Measurements from ENCODE around the gene ACADS.

The ACADS gene

DNA sequence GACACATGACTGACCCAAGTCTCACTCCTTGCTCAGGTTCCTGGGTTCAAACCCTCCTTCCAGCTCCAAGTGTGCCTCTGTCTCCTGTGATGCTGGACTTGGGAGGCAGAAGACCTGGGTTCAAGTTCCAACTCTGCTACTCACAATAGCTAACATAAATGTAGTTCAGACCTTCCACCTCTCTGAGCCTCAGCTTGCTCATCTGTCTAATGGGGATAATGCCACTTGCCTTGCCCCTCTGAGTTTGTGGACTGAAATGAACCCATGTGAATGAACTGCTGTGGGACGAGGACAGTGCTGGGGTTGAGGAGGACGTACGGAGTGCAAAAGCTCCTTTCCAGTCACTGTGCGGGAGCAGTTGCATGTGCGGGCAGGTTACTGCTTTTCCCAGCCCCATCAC lies 40.9 kb downstream of the ACADS start:
- POLR2A ChIA-PET, result no interaction called here
- H3K4me3 ChIP-seq (ENCODE audit: low read depth, low read length), result no peak overlapping the region
- TF ChIP-seq, protein P1, sequence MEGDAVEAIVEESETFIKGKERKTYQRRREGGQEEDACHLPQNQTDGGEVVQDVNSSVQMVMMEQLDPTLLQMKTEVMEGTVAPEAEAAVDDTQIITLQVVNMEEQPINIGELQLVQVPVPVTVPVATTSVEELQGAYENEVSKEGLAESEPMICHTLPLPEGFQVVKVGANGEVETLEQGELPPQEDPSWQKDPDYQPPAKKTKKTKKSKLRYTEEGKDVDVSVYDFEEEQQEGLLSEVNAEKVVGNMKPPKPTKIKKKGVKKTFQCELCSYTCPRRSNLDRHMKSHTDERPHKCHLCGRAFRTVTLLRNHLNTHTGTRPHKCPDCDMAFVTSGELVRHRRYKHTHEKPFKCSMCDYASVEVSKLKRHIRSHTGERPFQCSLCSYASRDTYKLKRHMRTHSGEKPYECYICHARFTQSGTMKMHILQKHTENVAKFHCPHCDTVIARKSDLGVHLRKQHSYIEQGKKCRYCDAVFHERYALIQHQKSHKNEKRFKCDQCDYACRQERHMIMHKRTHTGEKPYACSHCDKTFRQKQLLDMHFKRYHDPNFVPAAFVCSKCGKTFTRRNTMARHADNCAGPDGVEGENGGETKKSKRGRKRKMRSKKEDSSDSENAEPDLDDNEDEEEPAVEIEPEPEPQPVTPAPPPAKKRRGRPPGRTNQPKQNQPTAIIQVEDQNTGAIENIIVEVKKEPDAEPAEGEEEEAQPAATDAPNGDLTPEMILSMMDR (IDR thresholded peaks at IDR 0.05; ENCODE audit: insufficient read depth, low read length, missing control alignments), result no peak
- CTCF ChIA-PET, result interaction anchor here (0.9 kb wide), 1 partner anchor 128 kb away, joined by 3 read pairs; no protein-coding TSS in a partner anchor
- DNase-seq (ENCODE audit: low read depth, low spot score), result no peak

DNA sequence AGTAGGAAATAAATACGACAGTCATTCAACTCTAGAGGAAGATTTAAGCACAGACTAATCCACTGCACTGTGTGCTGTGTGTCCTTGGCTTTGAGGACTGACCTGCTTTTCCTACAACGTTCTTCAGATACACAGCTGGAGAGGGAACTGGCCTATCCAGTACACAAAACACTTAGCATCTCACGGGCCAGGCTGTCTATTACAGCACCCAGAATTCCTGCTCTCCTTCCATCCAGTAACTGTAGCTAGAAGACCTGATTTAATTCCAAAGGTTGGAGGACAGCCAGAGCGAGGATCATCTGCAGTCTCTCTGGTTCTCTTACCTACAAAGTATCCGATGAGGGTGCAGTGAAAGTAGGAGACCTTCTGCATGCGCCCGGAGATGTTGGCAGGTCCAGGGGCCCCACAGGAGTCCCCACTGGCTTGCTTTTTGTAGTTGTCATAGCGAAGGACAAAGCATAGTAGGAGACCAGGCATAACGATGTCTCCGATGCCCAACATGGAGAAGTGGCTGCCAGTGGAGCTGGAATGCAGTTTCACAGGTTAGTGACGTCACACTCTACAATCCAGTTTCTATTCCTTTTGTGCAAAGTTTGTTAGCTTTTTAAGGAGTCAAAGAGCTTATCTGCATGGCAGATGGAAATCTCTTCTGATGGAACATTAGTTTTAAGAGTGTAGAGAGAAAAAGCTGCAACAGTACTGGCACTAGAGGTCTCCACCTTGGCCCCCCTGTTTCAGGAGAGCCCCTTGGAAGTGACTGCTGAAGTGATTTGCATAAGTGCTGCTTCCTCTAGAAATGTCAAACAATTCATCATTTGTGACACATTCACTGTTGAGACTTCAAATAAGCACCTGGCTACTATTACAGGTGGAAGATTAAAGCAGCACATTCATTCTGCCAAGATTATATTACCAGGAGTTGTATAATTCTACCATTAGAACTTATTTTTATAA lies 41.7 kb downstream of the ACADS start:
- TF ChIP-seq, protein P1 (IDR thresholded peaks at IDR 0.05; ENCODE audit: insufficient read depth, low read length, missing control alignments), result no peak
- POLR2A ChIA-PET, result no interaction called here

DNA sequence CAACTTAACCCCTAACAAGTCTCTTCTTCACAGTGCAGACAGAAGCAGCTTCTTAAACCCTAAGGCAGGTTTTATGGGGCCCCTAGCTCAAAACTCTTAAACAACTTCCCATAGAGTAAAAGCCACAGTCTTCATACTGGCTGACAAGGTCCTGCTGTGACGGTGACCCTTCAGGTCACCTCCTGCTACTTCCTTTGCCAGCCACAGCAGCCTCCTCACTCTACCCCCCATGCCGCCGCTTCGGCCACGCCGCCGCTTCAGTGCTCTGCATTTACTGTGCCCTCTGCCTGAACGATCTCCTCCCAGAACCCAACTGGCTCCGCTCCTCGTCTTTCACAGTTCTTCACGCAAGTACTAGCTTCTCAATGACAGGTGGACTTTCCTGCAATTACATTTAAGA lies 45.5 kb downstream of the ACADS start:
- POLR2A ChIA-PET, result no interaction called here
- TF ChIP-seq, protein P1 (IDR thresholded peaks at IDR 0.05; ENCODE audit: insufficient read depth, low read length, missing control alignments), result no peak
- DNase-seq (ENCODE audit: low read depth, low spot score), result no peak
- no peak overlapping the region for H3K4me3 ChIP-seq (ENCODE audit: low read depth, low read length)
- CTCF ChIA-PET, result no interaction called here

More for the DNA sequence above, 41.7 kb downstream of the ACADS start:
- H3K4me3 ChIP-seq (ENCODE audit: low read depth, low read length), result no peak overlapping the region
- DNase-seq (ENCODE audit: low read depth, low spot score), result no peak
- CTCF ChIA-PET, result no interaction called here

- TF ChIP-seq, protein P1 (IDR thresholded peaks at IDR 0.05; ENCODE audit: insufficient read depth, low read length, missing control alignments), result no peak
- no peak for DNase-seq (ENCODE audit: low read depth, low spot score)
- no peak overlapping the region for H3K4me3 ChIP-seq (ENCODE audit: low read depth, low read length)
- ChIA-PET POLR2A (no interaction called here), CTCF (no interaction called here)
These were observed 48.7 kb downstream of the ACADS start for GRCh38 chr12:120774169-120774916.

DNA sequence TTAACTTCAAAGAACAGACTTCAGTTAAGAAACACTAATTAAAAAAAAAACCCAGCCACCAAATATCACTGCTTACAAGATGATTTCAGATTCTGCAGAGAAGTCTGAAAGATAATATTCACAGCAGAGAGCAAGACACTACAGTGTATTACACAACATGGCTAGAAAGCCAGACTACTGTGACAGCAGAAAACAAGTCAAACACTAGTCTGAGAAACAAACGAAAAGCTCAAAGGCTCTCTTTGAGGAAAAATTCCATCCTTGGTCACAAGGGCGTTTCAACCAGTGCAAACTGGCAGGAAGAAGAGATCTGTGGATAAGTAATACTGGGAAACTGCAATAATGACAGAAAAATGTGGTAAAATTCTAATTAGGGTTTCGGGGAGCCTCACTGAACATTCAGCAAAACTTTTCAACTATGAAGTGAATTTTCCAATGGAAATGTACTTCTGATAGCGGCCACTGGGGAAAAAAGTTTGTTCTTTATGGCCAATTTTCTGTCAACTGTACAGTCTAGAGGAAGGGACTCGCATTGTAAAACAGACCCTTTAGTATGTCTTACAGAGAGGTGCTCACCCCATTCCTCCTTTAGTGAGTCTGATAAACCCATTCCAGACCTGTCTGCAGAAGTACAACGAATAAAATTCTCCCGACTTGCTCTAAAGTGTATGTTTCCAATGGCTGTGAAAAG lies 50.4 kb downstream of the ACADS start:
- H3K4me3 ChIP-seq (ENCODE audit: low read depth, low read length), result no peak overlapping the region
- no peak for DNase-seq (ENCODE audit: low read depth, low spot score)
- TF ChIP-seq, protein P1 (IDR thresholded peaks at IDR 0.05; ENCODE audit: insufficient read depth, low read length, missing control alignments), result no peak
- ChIA-PET POLR2A (no interaction called here), CTCF (no interaction called here)

Data from AG04449 (cell line).